Left hindlimb (tissue), 1 donor: ENCODE data around the gene ANKRD12.
"Not testable (repeated sequence)": the region's sequence is repeated elsewhere in the genome, so short reads cannot be mapped to it uniquely, and the experiment has no call there.

Experiments
- DNase-seq: peaks from one replicate; pipeline ENCODE4 v3.0.0-alpha.2; 2018

The ANKRD12 gene

GRCh38 chr18:9136315-9137155 is at the start of gene ANKRD12:
Gene ANKRD12, plus strand, starts transcription at chr18:9136781. Its CDS starts 45,652 bp downstream, at chr18:9182433.
- peak; percentile 98 for DNase-seq

GRCh38 chr18:9087144-9087543 is 49.4 kb upstream of the ANKRD12 start:
- DNase-seq, result no peak

- no peak for DNase-seq
Measured at GRCh38 chr18:9088252-9088651, 48.3 kb upstream of the ANKRD12 start.

- not testable (repeated sequence) for DNase-seq
Measured at GRCh38 chr18:9088727-9089126, 47.9 kb upstream of the ANKRD12 start.

- DNase-seq, result no peak
Measured at GRCh38 chr18:9090578-9090977, 46.0 kb upstream of the ANKRD12 start.

- no peak for DNase-seq
Measured at GRCh38 chr18:9091066-9091476, 45.5 kb upstream of the ANKRD12 start.

- no peak for DNase-seq
Measured at GRCh38 chr18:9092665-9093064, 43.9 kb upstream of the ANKRD12 start.

GRCh38 chr18:9093109-9093508 is 43.5 kb upstream of the ANKRD12 start:
- not testable (repeated sequence) for DNase-seq

GRCh38 chr18:9094307-9095226 is 42.0 kb upstream of the ANKRD12 start:
- DNase-seq, result no peak

- no peak for DNase-seq
Measured at GRCh38 chr18:9095297-9096006, 41.1 kb upstream of the ANKRD12 start.

- DNase-seq, result no peak
Measured at GRCh38 chr18:9096007-9096371, 40.6 kb upstream of the ANKRD12 start.

GRCh38 chr18:9096685-9097084 is 39.9 kb upstream of the ANKRD12 start:
- no peak for DNase-seq

- no peak for DNase-seq
Measured at GRCh38 chr18:9097349-9097748, 39.2 kb upstream of the ANKRD12 start.

GRCh38 chr18:9100796-9101195 is 35.8 kb upstream of the ANKRD12 start:
- DNase-seq, result no peak

GRCh38 chr18:9101730-9102507 is 34.7 kb upstream of the ANKRD12 start:
- DNase-seq, result no peak

GRCh38 chr18:9102508-9103375 is 33.8 kb upstream of the ANKRD12 start, which contains the start of gene NDUFV2:
Gene NDUFV2, plus strand, starts transcription at chr18:9102699. Its CDS starts 45 bp downstream, at chr18:9102744.
- peak; percentile 98 for DNase-seq

GRCh38 chr18:9103376-9103873 is 33.2 kb upstream of the ANKRD12 start:
- DNase-seq, result no peak

- DNase-seq, result no peak
Measured at GRCh38 chr18:9104244-9104901, 32.2 kb upstream of the ANKRD12 start.

- no peak for DNase-seq
Measured at GRCh38 chr18:9105420-9105819, 31.2 kb upstream of the ANKRD12 start.

- no peak for DNase-seq
Measured at GRCh38 chr18:9106094-9106493, 30.5 kb upstream of the ANKRD12 start.
